Muscle of arm (tissue), 14 donors: ENCODE data around the gene KIF1B. TPM values are rescaled to one million over a fixed set of nuclear protein-coding genes. Genes with fewer than 3 reads are reported as not detected.

Experiments used
- DNase-seq: peaks from one replicate; pipeline ENCODE4 v3.0.0-alpha.2; 2013
- long read RNA-seq, 11 donors: transcript quantifications; one replicate each; lab custom pipeline, GENCODE V29; 2026
- polyA plus RNA-seq, 12 donors: library from polyadenylated mRNA; unstranded; fragments of 120-200 nt; gene quantifications; one replicate each; pipeline ENCODE4 v1.2.1, GENCODE V29; 2013; ENCODE audit not compliant: insufficient read length in 12 of 12

The KIF1B gene, protein sequence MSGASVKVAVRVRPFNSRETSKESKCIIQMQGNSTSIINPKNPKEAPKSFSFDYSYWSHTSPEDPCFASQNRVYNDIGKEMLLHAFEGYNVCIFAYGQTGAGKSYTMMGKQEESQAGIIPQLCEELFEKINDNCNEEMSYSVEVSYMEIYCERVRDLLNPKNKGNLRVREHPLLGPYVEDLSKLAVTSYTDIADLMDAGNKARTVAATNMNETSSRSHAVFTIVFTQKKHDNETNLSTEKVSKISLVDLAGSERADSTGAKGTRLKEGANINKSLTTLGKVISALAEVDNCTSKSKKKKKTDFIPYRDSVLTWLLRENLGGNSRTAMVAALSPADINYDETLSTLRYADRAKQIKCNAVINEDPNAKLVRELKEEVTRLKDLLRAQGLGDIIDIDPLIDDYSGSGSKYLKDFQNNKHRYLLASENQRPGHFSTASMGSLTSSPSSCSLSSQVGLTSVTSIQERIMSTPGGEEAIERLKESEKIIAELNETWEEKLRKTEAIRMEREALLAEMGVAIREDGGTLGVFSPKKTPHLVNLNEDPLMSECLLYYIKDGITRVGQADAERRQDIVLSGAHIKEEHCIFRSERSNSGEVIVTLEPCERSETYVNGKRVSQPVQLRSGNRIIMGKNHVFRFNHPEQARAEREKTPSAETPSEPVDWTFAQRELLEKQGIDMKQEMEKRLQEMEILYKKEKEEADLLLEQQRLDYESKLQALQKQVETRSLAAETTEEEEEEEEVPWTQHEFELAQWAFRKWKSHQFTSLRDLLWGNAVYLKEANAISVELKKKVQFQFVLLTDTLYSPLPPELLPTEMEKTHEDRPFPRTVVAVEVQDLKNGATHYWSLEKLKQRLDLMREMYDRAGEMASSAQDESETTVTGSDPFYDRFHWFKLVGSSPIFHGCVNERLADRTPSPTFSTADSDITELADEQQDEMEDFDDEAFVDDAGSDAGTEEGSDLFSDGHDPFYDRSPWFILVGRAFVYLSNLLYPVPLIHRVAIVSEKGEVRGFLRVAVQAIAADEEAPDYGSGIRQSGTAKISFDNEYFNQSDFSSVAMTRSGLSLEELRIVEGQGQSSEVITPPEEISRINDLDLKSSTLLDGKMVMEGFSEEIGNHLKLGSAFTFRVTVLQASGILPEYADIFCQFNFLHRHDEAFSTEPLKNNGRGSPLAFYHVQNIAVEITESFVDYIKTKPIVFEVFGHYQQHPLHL (N-terminal part only)
- 100 to 1,000 TPM in 11 of 12 donors, 10 to 100 TPM in 1; 84.4 to 601 (median 199) TPM for polyA plus RNA-seq
- long read RNA-seq, donor 1, result 0 reads
- long read RNA-seq, donor 2, full-length matches to known transcripts, result 2 of 15 reads
- long read RNA-seq, donor 2, partial matches to known transcripts, result 0 of 15 reads
- long read RNA-seq, donor 2, other reads (novel, unspliced or antisense), result 13 of 15 reads
- long read RNA-seq, donor 3, full-length matches to known transcripts, result 2 of 40 reads
- long read RNA-seq, donor 3, partial matches to known transcripts, result 38 of 40 reads
- long read RNA-seq, donor 3, other reads (novel, unspliced or antisense), result 0 of 40 reads
- long read RNA-seq, donor 4, partial matches to known transcripts, result 5 of 10 reads
- long read RNA-seq, donor 4, other reads (novel, unspliced or antisense), result 5 of 10 reads
- long read RNA-seq, donor 5, full-length matches to known transcripts, result 6 of 68 reads
- long read RNA-seq, donor 5, partial matches to known transcripts, result 30 of 68 reads
- long read RNA-seq, donor 5, other reads (novel, unspliced or antisense), result 32 of 68 reads
- long read RNA-seq, donor 6, full-length matches to known transcripts, result 2 of 20 reads
- long read RNA-seq, donor 6, partial matches to known transcripts, result 18 of 20 reads
- long read RNA-seq, donor 6, other reads (novel, unspliced or antisense), result 0 of 20 reads
- long read RNA-seq, donor 7, full-length matches to known transcripts, result 4 of 4 reads
- long read RNA-seq, donor 7, partial matches to known transcripts, result 0 of 4 reads
- long read RNA-seq, donor 7, other reads (novel, unspliced or antisense), result 0 of 4 reads
- long read RNA-seq, donor 8, full-length matches to known transcripts, result 4 of 37 reads
- long read RNA-seq, donor 8, partial matches to known transcripts, result 10 of 37 reads
- long read RNA-seq, donor 8, other reads (novel, unspliced or antisense), result 23 of 37 reads
- long read RNA-seq, donor 9, full-length matches to known transcripts, result 1 of 1 reads
- long read RNA-seq, donor 9, partial matches to known transcripts, result 0 of 1 reads
- long read RNA-seq, donor 9, other reads (novel, unspliced or antisense), result 0 of 1 reads
- long read RNA-seq, donor 10, full-length matches to known transcripts, result 1 of 9 reads
- long read RNA-seq, donor 10, partial matches to known transcripts, result 8 of 9 reads
- long read RNA-seq, donor 10, other reads (novel, unspliced or antisense), result 0 of 9 reads
- long read RNA-seq, donor 11, full-length matches to known transcripts, result 2 of 17 reads
- long read RNA-seq, donor 11, partial matches to known transcripts, result 15 of 17 reads
- long read RNA-seq, donor 11, other reads (novel, unspliced or antisense), result 0 of 17 reads

DNA sequence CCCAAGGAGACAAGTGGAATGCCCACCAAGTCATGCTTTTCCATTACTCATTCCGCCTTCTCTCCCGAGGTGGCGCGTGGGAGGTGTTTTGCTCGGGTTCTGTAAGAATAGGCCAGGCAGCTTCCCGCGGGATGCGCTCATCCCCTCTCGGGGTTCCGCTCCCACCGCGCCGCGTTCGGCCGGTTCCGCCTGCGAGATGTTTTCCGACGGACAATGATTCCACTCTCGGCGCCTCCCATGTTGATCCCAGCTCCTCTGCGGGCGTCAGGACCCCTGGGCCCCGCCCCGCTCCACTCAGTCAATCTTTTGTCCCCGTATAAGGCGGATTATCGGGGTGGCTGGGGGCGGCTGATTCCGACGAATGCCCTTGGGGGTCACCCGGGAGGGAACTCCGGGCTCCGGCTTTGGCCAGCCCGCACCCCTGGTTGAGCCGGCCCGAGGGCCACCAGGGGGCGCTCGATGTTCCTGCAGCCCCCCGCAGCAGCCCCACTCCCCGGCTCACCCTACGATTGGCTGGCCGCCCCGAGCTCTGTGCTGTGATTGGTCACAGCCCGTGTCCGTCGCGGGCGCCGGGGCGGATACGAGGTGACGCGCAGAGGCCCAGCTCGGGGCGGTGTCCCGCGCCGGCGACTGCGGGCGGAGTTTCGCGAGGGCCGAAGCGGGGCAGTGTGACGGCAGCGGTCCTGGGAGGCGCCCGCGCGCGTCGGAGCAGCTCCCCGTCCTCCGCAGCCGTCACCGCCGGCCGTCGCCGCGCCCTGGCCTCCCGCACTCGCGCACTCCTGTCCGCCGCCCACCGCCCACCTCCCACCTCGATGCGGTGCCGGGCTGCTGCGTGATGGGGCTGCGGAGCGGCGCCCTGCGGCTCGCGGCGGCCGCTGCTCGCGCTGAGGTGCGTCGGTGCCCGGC is at the start of gene KIF1B:
Gene KIF1B, plus strand, starts transcription at position 666 of the 906 bp plus-strand sequence. CDS start 21,759 bp downstream, outside the sequence.
- DNase-seq, result peak; percentile 98

DNA sequence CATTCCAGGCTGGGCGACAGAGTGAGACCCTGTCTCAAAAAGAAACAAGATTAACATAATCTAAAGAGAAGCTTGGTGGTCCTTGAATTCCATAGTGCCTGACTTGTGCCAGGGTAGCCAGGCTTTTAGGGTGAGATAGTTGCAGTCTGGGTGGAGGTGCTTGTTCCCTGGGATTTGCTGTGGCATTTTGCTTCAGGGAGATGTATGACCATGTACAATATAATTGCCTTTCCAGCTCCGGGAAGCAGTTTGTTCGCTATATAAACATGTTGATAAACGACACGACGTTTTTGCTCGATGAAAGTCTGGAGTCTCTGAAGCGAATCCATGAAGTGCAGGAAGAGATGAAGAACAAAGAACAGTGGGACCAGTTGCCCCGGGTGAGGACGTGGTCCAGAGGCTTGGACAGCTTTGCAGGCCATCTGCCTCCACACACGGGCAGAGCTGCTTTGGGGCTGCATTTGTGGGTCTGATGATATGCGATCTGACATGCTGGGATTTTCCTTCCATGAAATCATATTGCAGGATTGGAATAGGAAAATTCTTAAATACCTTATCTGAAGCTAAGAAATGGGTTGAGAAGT is 49.4 kb upstream of the KIF1B start:
- no peak for DNase-seq

DNA sequence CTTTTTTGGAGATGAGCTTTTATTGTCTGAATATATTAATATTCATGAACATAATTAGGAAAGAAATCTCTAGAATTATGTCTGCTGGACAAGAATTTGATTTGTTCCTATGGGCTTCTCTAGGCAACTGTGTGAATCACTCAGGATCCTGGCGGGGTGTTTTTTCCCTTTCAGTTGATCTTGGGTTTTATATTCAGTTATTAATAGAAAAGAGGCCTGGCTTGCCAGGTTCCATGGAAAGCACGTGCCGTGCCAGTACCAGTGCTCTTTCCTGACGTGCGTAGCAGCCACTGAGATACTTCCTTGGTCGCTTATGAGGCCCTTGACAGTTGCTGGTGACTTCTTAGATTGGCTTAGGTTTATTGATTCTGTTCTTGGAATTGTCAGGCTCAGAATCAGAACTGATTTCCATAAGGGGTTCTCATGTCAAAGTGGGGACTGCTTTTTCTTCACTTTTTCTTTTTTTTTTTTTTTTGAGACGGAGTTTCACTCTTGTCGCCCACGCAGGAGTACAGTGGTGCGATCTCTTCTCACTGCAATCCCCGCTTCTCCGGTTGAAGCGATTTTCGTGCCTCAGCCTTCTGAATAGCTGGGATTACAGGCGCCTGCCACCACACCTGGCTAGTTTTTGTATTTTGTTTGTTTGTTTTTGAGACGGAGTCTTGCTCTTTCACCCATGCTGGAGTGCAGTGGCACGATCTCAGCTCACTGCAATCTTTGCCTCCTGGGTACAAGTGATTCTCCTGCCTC is 48.7 kb upstream of the KIF1B start:
- no peak for DNase-seq

DNA sequence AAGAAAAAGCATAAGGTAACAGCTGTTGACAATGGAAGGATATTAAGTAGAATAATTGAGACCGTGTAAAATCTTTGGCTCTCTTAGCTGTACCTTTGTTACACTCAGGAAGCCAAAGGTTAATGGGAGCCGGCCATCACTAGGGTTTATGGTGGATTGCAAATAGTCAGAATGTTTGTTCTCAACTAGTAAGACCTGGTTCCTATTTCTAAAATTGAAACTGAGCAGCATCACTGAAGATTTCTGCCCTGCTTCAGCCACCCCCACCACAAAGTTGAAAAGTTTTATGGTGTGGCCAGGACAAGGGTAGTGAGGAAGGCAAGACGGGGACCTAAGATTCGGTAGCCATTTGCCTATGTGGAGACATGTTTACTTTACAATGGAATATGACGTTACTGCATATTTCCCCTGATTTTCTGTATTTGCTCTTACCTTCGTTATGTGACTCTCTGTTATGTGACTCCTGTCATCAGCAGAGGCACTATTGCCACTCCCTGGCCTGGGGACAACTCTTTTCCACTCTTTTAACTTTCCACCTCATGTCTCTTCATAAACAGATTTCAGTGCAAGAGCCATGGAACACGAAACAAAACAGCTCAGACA is 41.4 kb upstream of the KIF1B start:
- DNase-seq, result no peak

DNA sequence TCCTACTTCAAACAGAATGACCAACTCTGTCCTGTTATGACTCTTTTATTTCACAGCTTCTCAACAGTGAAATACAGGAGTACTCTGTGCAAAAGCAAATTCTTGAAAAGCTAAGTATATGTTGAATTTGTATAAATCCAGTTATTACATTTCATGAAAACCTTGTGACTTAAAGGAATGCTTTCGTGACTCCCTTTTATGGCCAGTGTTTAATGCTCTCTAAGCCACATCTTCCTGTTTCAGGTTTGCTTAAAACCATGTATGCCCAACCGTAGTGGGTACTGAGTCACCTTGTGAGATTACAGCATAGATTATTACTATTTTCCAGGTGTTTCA is 40.2 kb upstream of the KIF1B start:
- DNase-seq, result no peak

DNA sequence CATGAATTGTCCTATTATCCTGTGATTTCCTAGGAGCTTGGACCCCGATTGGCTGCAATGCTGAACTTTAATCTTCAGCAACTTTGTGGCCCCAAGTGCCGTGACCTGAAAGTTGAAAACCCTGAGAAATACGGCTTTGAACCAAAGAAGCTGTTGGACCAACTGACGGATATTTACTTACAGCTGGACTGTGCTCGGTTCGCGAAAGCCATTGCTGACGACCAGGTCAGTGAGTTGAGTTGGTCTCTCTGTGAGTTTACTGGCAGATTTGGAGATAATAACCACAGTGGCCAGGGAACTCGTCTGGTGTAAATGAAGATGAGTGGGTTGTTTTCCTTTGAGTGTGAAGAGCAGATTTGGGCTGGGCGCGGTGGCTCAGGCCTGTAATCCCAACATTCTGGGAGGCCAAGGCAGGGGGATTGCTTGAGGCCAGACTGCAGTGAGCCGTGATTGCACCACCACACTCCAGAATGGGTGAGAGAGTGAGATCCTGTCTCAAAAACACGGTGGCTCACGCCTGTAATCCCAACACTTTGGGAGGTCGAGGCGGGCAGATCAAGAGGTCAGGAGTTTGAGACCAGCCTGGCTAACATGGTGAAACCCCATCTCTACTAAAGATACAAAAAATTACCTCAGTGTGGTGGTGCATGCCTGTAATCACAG is 39.1 kb upstream of the KIF1B start:
- no peak for DNase-seq

DNA sequence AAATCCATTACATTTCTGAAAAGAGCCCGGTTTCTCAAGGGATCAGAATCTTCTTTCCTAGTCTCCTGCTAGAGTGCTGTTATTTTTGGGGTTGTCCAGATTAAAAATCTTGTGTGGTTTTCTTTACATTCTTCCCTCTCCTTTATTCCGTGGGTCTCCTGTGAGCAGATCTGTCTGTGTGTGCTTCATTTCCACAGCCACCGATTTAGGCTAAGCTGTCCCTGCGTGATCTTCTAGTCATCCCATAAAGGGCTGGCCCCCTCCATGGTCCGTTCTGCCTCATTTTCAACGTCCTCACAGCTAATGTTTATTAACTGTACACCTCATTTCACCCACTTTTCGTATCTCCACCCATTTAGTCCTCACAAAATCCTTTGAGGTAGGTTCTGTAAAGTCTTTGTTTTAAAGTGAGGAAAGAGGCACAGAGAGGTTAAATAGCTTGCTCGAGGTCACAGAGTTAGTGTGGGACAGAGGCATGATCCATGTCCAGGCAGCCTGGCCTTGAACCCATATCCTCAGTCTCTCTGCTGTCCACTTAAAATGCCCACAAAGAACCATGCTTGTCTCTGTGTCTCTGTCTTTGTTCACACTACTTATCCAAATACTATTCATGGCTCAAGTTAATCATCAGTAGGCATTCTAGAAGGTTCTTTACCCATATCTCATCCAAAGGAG is 38.2 kb upstream of the KIF1B start:
- no peak for DNase-seq

DNA sequence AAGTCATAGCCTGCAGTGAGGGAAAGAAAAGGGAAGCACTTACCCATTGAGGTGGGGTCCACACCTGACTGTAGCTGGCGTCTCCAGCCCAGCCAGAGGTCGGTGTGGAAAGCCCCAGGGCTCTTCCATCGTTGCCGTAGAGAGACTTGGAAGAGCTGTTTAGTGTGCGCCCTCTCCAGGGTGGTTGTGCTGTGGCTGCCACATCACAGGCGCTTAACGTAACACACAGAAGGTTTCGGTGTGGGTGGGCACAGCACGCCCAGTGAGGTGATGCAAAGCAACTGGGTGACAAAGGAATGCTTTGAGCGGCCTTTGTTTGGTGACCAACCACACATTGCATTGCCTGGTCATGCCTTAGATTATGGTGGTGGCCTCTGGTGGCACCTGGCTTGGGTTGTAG is 36.8 kb upstream of the KIF1B start:
- DNase-seq, result no peak

DNA sequence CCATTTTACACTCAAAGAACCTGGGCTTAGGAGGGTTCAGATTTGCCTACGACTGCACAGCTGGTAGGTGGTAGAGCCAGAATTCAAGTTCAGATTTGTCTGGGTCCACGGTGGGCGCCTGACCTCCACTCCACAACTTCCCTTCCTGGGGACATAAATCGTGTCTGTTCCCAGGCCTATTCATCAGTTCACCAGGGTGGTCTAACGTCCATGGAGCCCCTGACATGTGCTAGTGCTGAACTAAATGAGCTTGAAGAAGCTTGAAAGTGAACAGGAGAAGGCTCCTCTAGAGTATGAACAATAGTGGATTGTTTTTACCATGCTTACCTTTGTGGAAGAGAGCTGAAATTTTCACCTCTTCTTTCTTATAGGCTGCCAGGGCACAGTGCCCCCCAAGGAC is 32.5 kb upstream of the KIF1B start:
- no peak for DNase-seq

DNA sequence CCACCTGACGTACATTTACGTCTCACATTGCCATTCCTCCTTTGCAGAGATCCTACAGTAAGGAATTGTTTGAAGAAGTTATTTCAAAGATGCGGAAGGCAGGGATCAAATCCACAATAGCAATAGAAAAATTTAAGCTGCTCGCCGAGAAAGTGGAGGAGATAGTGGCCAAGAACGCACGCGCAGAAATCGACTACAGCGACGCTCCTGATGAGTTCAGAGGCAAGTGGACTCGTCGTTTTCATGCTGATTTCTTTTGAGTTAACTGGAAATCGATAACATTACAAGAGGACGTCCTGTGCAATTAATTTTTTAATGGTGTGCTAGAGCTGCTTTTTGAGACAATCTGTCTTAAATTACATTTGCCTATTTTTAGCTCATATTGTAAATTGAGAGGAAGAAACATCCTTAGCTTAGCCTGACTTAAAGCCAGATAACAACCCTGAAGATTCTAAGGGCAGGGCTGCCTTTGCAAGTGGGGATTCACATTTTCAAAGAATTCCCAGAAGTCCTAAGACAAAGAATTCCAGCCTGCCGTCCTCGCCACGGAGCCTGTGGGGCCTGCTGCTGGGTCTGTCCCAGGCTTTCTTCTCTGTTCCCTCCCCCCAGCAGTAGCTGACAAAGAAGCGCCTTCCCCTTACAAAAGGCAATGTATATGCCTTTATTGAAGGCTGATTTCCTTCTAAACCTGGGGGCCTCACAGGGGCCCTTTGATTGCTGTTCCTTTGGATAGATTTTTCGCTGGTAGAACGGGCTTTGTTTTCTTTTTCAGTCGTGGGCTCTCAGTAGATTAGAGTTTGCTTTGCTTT is 31.6 kb upstream of the KIF1B start:
- DNase-seq, result no peak

DNA sequence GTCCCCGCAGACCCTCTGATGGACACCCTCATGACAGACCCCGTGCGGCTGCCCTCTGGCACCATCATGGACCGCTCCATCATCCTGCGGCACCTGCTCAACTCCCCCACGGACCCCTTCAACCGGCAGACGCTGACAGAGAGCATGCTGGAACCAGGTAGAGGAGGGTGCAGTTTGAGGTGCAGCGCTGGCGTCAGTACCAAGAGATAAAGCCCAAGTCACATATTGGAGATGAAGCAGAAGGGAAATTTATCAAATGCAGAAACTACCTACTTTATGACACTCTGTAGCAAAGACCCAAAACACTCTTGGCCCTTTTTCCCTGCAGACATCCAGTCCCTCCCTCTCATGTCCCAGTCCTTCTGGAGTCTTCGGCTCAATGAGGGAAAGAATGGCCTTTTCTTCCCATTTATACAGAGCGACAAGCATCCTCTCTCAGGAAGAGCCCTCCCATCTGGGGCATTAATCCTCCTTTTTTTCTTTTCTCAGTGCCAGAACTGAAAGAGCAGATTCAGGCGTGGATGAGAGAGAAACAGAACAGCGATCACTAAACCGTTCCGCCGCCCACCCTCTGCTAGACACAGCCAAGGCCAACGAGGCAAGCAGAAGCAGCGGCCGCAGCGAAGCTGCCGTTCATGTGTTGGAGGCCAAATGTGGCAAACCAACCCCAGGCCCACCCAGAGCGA is 30.8 kb upstream of the KIF1B start:
- DNase-seq, result no peak

DNA sequence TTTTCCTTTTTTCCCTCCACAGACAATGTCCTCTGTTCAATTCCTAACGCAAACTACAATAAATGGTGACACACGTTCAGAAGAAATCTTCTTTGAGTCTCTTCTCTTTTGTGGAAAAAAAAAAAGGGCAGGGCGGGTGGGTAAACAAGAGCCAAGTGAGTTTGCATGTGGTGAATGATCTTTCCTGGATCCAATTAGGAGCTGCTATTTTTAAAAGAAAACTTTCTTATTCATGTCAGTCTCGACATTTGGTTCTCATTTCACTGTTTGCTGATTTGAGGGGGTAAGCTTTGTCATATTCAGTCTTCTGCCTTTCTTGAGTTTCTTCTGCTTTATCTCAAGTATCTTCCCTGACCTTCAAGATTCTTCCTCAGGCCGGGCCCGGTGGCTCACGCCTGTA is 29.2 kb upstream of the KIF1B start:
- DNase-seq, result no peak

DNA sequence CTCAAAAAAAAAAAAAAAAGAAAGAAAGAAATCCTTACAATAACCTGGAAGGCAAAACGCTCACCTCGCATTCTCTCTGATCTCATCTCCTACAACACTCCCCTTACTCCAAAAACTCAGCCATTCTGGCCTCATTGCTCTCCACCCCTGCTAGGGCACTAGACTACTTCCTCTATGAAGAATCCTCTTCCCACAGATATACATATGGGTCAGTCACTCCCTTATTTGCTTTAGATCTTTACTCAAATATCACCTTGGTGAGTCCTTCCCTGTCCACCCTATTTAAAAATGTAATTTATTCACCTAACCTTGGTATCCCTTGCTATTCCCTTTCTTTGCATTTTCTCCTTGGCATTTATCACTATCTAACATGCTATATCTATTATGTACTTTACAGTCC is 24.6 kb upstream of the KIF1B start:
- DNase-seq, result no peak
